Uterus (tissue), 4 donors: ENCODE results near the gene TGIF2. TPM values are rescaled to one million over a fixed set of nuclear protein-coding genes. Genes with fewer than 3 reads are reported as not detected.
A peak's percentile ranks its signal among the peaks of the same experiment; 100 is the strongest.

Experiments
- DNase-seq, 2 donors: peaks; one replicate each; pipeline ENCODE4 v3.0.0-alpha.2; 2019 to 2020
- H3K27ac ChIP-seq, 2 donors: fragments of 200-600 bp; sonication (generic); 1 replicate in 1 of 2; 2 replicates in 1 of 2; pipeline ENCODE4 v1.5.1; 2016 to 2018
- H3K27me3 ChIP-seq, 2 donors: fragments of 200-600 bp; sonication (generic); one replicate each; pipeline ENCODE4 v1.5.1; 2018 to 2019; ENCODE audit warnings: control low read depth in 1 of 2
- H3K36me3 ChIP-seq, 2 donors: fragments of 200-600 bp; sonication (generic); one replicate each; pipeline ENCODE4 v1.5.1; 2019; ENCODE audit warnings: control low read depth in 1 of 2
- H3K4me1 ChIP-seq, 2 donors: fragments of 200-600 bp; sonication (generic); one replicate each; pipeline ENCODE4 v1.5.1; 2018 to 2019; ENCODE audit warnings: control low read depth in 1 of 2
- H3K4me3 ChIP-seq, 2 donors: fragments of 200-600 bp; sonication (generic); 1 replicate in 1 of 2; 2 replicates in 1 of 2; pipeline ENCODE4 v1.5.1; 2018 to 2019; ENCODE audit warnings: mild to moderate bottlenecking in 1 of 2
- H3K9me3 ChIP-seq, 2 donors: fragments of 200-600 bp; sonication (generic); one replicate each; pipeline ENCODE4 v1.5.1; 2019; ENCODE audit warnings: control low read depth in 1 of 2
- CTCF ChIP-seq, 4 experiments: fragments of 200-600 bp in 2 of 4; fragments of 450-650 bp in 2 of 4; sonication (generic) in 2 of 4; IDR thresholded peaks; one replicate each; pipeline ENCODE4 v1.5.1; 2016 to 2019; ENCODE audit warnings: antibody characterized with exemption in 4 of 4, mild to moderate bottlenecking in 2 of 4, moderate library complexity in 1 of 4
- POLR2A ChIP-seq, 2 donors: fragments of 450-650 bp; IDR thresholded peaks; one replicate each; pipeline ENCODE4 v1.6.1; 2016; ENCODE audit warnings: antibody characterized with exemption in 2 of 2, mild to moderate bottlenecking in 1 of 2, moderate library complexity in 1 of 2
- intact Hi-C: fragments of 100-400 bp; cut with DNase I; formaldehyde crosslinking; loops from one replicate; pipeline ENCODE4 v1.15.1; 2023; ENCODE audit warnings: low total_unique reads
- total RNA-seq, 4 donors: library from RNA; depleted of rRNA in 3 of 4; stranded (reverse); fragments of >200 nt in 3 of 4; gene quantifications; one replicate each; pipeline versions ENCODE4 v1.1.0 to v1.2.4, GENCODE V29; 2014 to 2023
- donor health status: DM: yes; HTN: yes; CAD: no.

TGIF2 gene
- total RNA-seq, 4 donors from 2014 or later, result 3.3 to 35.7 (median 17.7) TPM

GRCh38 chr20:36565520-36565919 lies 7.9 kb upstream of the TGIF2 start:
- no peak overlapping the region for H3K4me3 ChIP-seq

GRCh38 chr20:36569847-36570429 lies 3.5 kb upstream of the TGIF2 start:
- no peaks in the 10 kb centered on the region for H3K9me3 ChIP-seq
- intact Hi-C loops, result no loop called here
- DNase-seq, result no peak

More at GRCh38 chr20:36565520-36565919, 7.9 kb upstream of the TGIF2 start:
- no peaks in the 10 kb centered on the region for H3K4me1 ChIP-seq
- no peaks in the 10 kb centered on the region for H3K36me3 ChIP-seq
- intact Hi-C loops, result no loop called here
- no peak for TF ChIP-seq POLR2A (IDR thresholded peaks at IDR 0.05)
- TF ChIP-seq CTCF (IDR thresholded peaks at IDR 0.05), result no peak
- no peaks in the 10 kb centered on the region for H3K27me3 ChIP-seq
- DNase-seq, result no peak
- no peaks in the 10 kb centered on the region for H3K9me3 ChIP-seq
- no peak overlapping the region for H3K27ac ChIP-seq

GRCh38 chr20:36571564-36572504 lies 1.6 kb upstream of the TGIF2 start:
- Histone ChIP-seq H3K27me3 (no peaks in the 10 kb centered on the region), H3K4me1 (peaks cover 0 to 8% of the 10 kb centered on the region in 2 donors), H3K9me3 (no peaks in the 10 kb centered on the region), H3K27ac (peak overlapping the region; percentile 90 to 99), H3K36me3 (no peaks in the 10 kb centered on the region), H3K4me3 (no peak overlapping the region)
- no peak for DNase-seq
- TF ChIP-seq CTCF (IDR thresholded peaks at IDR 0.05) (no peak), POLR2A (IDR thresholded peaks at IDR 0.05) (no peak)
- intact Hi-C loops, result no loop called here

More at GRCh38 chr20:36569847-36570429, 3.5 kb upstream of the TGIF2 start:
- Histone ChIP-seq H3K4me1 (peaks cover 0 to 2% of the 10 kb centered on the region in 2 donors), H3K27ac (peak overlapping the region in 1 of 2 donors; percentile 13), H3K36me3 (no peaks in the 10 kb centered on the region), H3K27me3 (no peaks in the 10 kb centered on the region), H3K4me3 (no peak overlapping the region)
- no peak for TF ChIP-seq POLR2A (IDR thresholded peaks at IDR 0.05)
- no peak for TF ChIP-seq CTCF (IDR thresholded peaks at IDR 0.05)

GRCh38 chr20:36572701-36573102 lies 695 bp upstream of the TGIF2 start:
- TF ChIP-seq POLR2A (IDR thresholded peaks at IDR 0.05) (no peak), CTCF (IDR thresholded peaks at IDR 0.05) (no peak)
- no peaks in the 10 kb centered on the region for H3K36me3 ChIP-seq
- no peak for DNase-seq
- intact Hi-C loops, result no loop called here
- no peaks in the 10 kb centered on the region for H3K27me3 ChIP-seq
- H3K4me3 ChIP-seq, result peak overlapping the region; percentile 75 to 90
- H3K27ac ChIP-seq, result peak overlapping the region; percentile 90 to 99
- H3K9me3 ChIP-seq, result no peaks in the 10 kb centered on the region
- peaks cover 0 to 8% of the 10 kb centered on the region in 2 donors for H3K4me1 ChIP-seq
